IMR-90 (cell line): Measurements from ENCODE around the gene CYP4F2. TPM values are rescaled to one million over a fixed set of nuclear protein-coding genes. Genes with fewer than 3 reads are reported as not detected.

Source experiments
- ATAC-seq: fragments of 200-7000 bp; cut with Tn5 transposase; 2 replicates; pipeline ENCODE4 v1.9.1; 2020; ENCODE audit warnings: low read depth, mild to moderate bottlenecking, moderate library complexity
- BruUV-seq: library from RNA; stranded (reverse); fragments of 400-500 nt; replicated peaks from 2 replicates; lab custom pipeline; 2021; lab: Mats Ljungman, UMichigan
- CTCF ChIA-PET: fragments of 300-600 bp; formaldehyde crosslinking; extraction: SDS; loops from one replicate; lab custom pipeline; 2021; ENCODE audit warnings: antibody characterized with exemption; lab: Yijun Ruan, JAX
- POLR2A ChIA-PET: fragments of 300-600 bp; sonication (Branson Sonifier 250); formaldehyde crosslinking; loops from one replicate; lab custom pipeline; 2022; ENCODE audit warnings: antibody characterized with exemption; ENCODE audit not compliant: unreplicated experiment; lab: Charles Lee
- DNase-seq: peaks from one replicate; pipeline ENCODE4 v3.0.0; 2013
- H2AFZ ChIP-seq: replicated peaks from 2 replicates; pipeline ENCODE3; 2013; ENCODE audit warnings: low read length, mild to moderate bottlenecking; ENCODE audit not compliant: poor library complexity
- H2AK5ac ChIP-seq: 2 replicates; pipeline ENCODE4 v1.6.1; 2013; ENCODE audit warnings: low read depth, low read length, inconsistent platforms
- H2AK9ac ChIP-seq: replicated peaks from 2 replicates; pipeline ENCODE3; 2013; ENCODE audit warnings: mild to moderate bottlenecking, low read depth, low read length, moderate library complexity; ENCODE audit not compliant: poor library complexity
- H2BK120ac ChIP-seq: 2 replicates; pipeline ENCODE4 v1.6.1; 2013; ENCODE audit warnings: low read depth, low read length, inconsistent platforms
- H2BK15ac ChIP-seq: 3 replicates; pipeline ENCODE4 v1.6.1; 2013; ENCODE audit warnings: low read depth, low read length, inconsistent platforms
- H2BK20ac ChIP-seq: 2 replicates; pipeline ENCODE4 v1.6.1; 2013; ENCODE audit warnings: low read depth, mild to moderate bottlenecking, inconsistent platforms, low read length, moderate library complexity
- H2BK5ac ChIP-seq: 2 replicates; pipeline ENCODE4 v1.6.1; 2013; ENCODE audit warnings: mild to moderate bottlenecking, low read depth, low read length, inconsistent platforms; ENCODE audit not compliant: poor library complexity, severe bottlenecking
- H3K14ac ChIP-seq: replicated peaks from 2 replicates; pipeline ENCODE4 v1.6.1; 2013; ENCODE audit warnings: low read depth, low read length, inconsistent platforms
- H3K18ac ChIP-seq: 2 replicates; pipeline ENCODE4 v1.6.1; 2013; ENCODE audit warnings: low read depth, low read length, control low read depth
- H3K23ac ChIP-seq: 2 replicates; pipeline ENCODE4 v1.6.1; 2013; ENCODE audit warnings: low read depth, low read length, inconsistent platforms
- H3K27ac ChIP-seq: 2 replicates; pipeline ENCODE4 v1.5.1; 2013; ENCODE audit warnings: mild to moderate bottlenecking, control low read depth, low read length; ENCODE audit not compliant: insufficient read depth
- H3K27me3 ChIP-seq: 2 replicates; pipeline ENCODE4 v1.6.1; 2013; ENCODE audit warnings: low read length; ENCODE audit not compliant: control insufficient read depth, insufficient read depth
- H3K36me3 ChIP-seq: 2 replicates; pipeline ENCODE4 v1.6.1; 2013; ENCODE audit warnings: low read length, mixed read lengths; ENCODE audit not compliant: control insufficient read depth, insufficient read depth
- H3K4ac ChIP-seq: 2 replicates; pipeline ENCODE4 v1.6.1; 2013; ENCODE audit warnings: low read depth, low read length, inconsistent platforms
- H3K4me1 ChIP-seq: 2 replicates; pipeline ENCODE4 v1.6.1; 2013; ENCODE audit warnings: low read length, mixed read lengths; ENCODE audit not compliant: control insufficient read depth, insufficient read depth
- H3K4me2 ChIP-seq: 2 replicates; pipeline ENCODE4 v1.6.1; 2013; ENCODE audit warnings: low read depth, mild to moderate bottlenecking, control low read depth, low read length, moderate library complexity
- H3K4me3 ChIP-seq: 2 replicates; pipeline ENCODE4 v1.5.1; 2013; ENCODE audit warnings: low read depth, mild to moderate bottlenecking, control low read depth, low read length, moderate library complexity; ENCODE audit not compliant: insufficient read depth
- H3K56ac ChIP-seq: 2 replicates; pipeline ENCODE4 v1.6.1; 2013; ENCODE audit warnings: low read length, inconsistent platforms; ENCODE audit not compliant: insufficient read depth; ENCODE audit errors: extremely low read depth
- H3K79me1 ChIP-seq, 2 experiments: 2 replicates each; pipeline ENCODE4 v1.6.1; 2013; ENCODE audit warnings: low read length in 2 of 2, inconsistent platforms in 1 of 2, low read depth in 1 of 2
- H3K9ac ChIP-seq: 2 replicates; pipeline ENCODE4 v1.6.1; 2013; ENCODE audit warnings: low read depth, low read length, control low read depth
- H3K9me1 ChIP-seq: 2 replicates; pipeline ENCODE4 v1.6.1; 2013; ENCODE audit warnings: low read length, inconsistent platforms; ENCODE audit not compliant: insufficient read depth
- H3K9me3 ChIP-seq: 2 replicates; pipeline ENCODE4 v1.6.1; 2013; ENCODE audit warnings: low read length; ENCODE audit not compliant: control insufficient read depth, insufficient read depth
- H4K20me1 ChIP-seq: 2 replicates; pipeline ENCODE4 v1.6.1; 2013; ENCODE audit warnings: low read length, inconsistent platforms; ENCODE audit not compliant: insufficient read depth
- H4K5ac ChIP-seq: 2 replicates; pipeline ENCODE4 v1.6.1; 2013; ENCODE audit warnings: mild to moderate bottlenecking, low read depth, low read length, control low read depth
- H4K8ac ChIP-seq, 2 experiments: 2 replicates each; pipeline ENCODE4 v1.6.1; 2013; ENCODE audit warnings: low read depth in 2 of 2, low read length in 2 of 2, control low read depth in 1 of 2, inconsistent platforms in 1 of 2
- H4K91ac ChIP-seq: 2 replicates; pipeline ENCODE4 v1.6.1; 2013; ENCODE audit warnings: low read depth, low read length, inconsistent platforms; ENCODE audit not compliant: insufficient read depth
- BHLHE40 ChIP-seq: fragments of 150-350 bp; IDR thresholded peaks from 2 replicates; pipeline ENCODE4 v1.6.1; 2016; ENCODE audit warnings: mild to moderate bottlenecking, low read depth, low read length
- CEBPB ChIP-seq: IDR thresholded peaks from 2 replicates; pipeline ENCODE4 v1.6.1; 2012; ENCODE audit warnings: low read depth, low read length, improper control_type of control experiment
- CHD1 ChIP-seq: IDR thresholded peaks from 2 replicates; pipeline ENCODE4 v1.6.1; 2012; ENCODE audit warnings: low read depth, low read length, improper control_type of control experiment
- CTCF ChIP-seq: conservative IDR thresholded peaks from 2 replicates; pipeline ENCODE4 v1.5.1; 2012; ENCODE audit warnings: mild to moderate bottlenecking, low read depth, low read length, improper control_type of control experiment
- ELK1 ChIP-seq: fragments of 150-350 bp; IDR thresholded peaks from 2 replicates; pipeline ENCODE4 v1.6.1; 2016; ENCODE audit warnings: low read depth, mild to moderate bottlenecking, low read length, moderate library complexity, borderline replicate concordance
- FOS ChIP-seq: fragments of 150-350 bp; IDR thresholded peaks from 2 replicates; pipeline ENCODE4 v1.6.1; 2016; ENCODE audit warnings: low read depth, low read length
- MAFK ChIP-seq: IDR thresholded peaks from 2 replicates; pipeline ENCODE4 v1.6.1; 2012; ENCODE audit warnings: low read depth, low read length, improper control_type of control experiment
- MAZ ChIP-seq: IDR thresholded peaks from 2 replicates; pipeline ENCODE4 v1.6.1; 2012; ENCODE audit warnings: low read depth, mild to moderate bottlenecking, low read length, improper control_type of control experiment, moderate library complexity, borderline replicate concordance
- MXI1 ChIP-seq: IDR thresholded peaks from 2 replicates; pipeline ENCODE4 v1.6.1; 2012; ENCODE audit warnings: low read depth, mild to moderate bottlenecking, low read length, moderate library complexity, borderline replicate concordance
- NFE2L2 ChIP-seq: fragments of 150-350 bp; IDR thresholded peaks from 2 replicates; pipeline ENCODE4 v1.6.1; 2016; ENCODE audit warnings: low read depth, mild to moderate bottlenecking, low read length
- POLR2A ChIP-seq: IDR thresholded peaks from 2 replicates; pipeline ENCODE4 v1.6.1; 2012; ENCODE audit warnings: mild to moderate bottlenecking, low read depth, low read length
- RAD21 ChIP-seq: IDR thresholded peaks from 2 replicates; pipeline ENCODE4 v1.6.1; 2012; ENCODE audit warnings: low read length, improper control_type of control experiment
- RCOR1 ChIP-seq: IDR thresholded peaks from 2 replicates; pipeline ENCODE4 v1.6.1; 2012; ENCODE audit warnings: mild to moderate bottlenecking, low read length, improper control_type of control experiment; ENCODE audit not compliant: insufficient replicate concordance
- RFX5 ChIP-seq: IDR thresholded peaks from 2 replicates; pipeline ENCODE4 v1.8.0; 2012; ENCODE audit warnings: low read depth, mild to moderate bottlenecking, low read length, moderate library complexity
- SMC3 ChIP-seq: fragments of 150-350 bp; IDR thresholded peaks from 2 replicates; pipeline ENCODE4 v1.6.1; 2016; ENCODE audit warnings: low read depth, mild to moderate bottlenecking, antibody characterized with exemption, low read length, moderate library complexity
- USF2 ChIP-seq: fragments of 150-350 bp; IDR thresholded peaks from 2 replicates; pipeline ENCODE4 v1.6.1; 2017; ENCODE audit warnings: mild to moderate bottlenecking, antibody characterized with exemption, low read length, low read depth
- WGBS, 2 experiments: methylation state at CpG; one replicate each; pipeline versions ENCODE4 v1.1.5 to v1.1.7; 2013; ENCODE audit warnings: missing lambda C conversion rate in 2 of 2; ENCODE audit not compliant: insufficient read length in 1 of 2; ENCODE audit errors: extremely low coverage in 2 of 2; 5-methylcytosine and 5-hydroxymethylcytosine counted together
- dilution Hi-C: fragments of 300-500 bp; cut with HindIII; formaldehyde crosslinking; loops from one replicate; pipeline ENCODE4 v1.14.3; 2018; ENCODE audit warnings: low sequenced_read_pairs; ENCODE audit not compliant: unreplicated experiment
- in situ Hi-C: fragments of 300-500 bp; cut with MboI; formaldehyde crosslinking; loops from 3 replicates; pipeline ENCODE4 v1.14.3; 2019; ENCODE audit warnings: low sequenced_read_pairs, inconsistent platforms, mixed read lengths
- intact Hi-C: fragments of 100-400 bp; cut with micrococcal nuclease; formaldehyde crosslinking; loops from 2 replicates; pipeline ENCODE4 v1.10.0; 2022
- polyA plus RNA-seq, 3 experiments: library from polyadenylated mRNA; depleted of rRNA; stranded (reverse); fragments of >200 nt; gene quantifications; 2 replicates each; pipeline ENCODE4 v1.2.3, GENCODE V29; 2012; ENCODE audit warnings: low replicate concordance in 1 of 3
- total RNA-seq: library from RNA; depleted of rRNA; stranded (reverse); fragments of >200 nt; gene quantifications from 2 replicates; pipeline ENCODE4 v1.2.3, GENCODE V29; 2012

Gene CYP4F2
- total and polyA plus RNA-seq, 2 of the 4 experiments (the other 2 are of a cell fraction), result not detected

GRCh38 chr19:15913384-15913783 is 15.5 kb upstream of the CYP4F2 start:
- Histone ChIP-seq H3K27ac (no peak overlapping the region), H3K9ac (no peak overlapping the region), H2BK5ac (no peak overlapping the region), H3K4me3 (no peak overlapping the region), H3K9me3 (peaks cover 2% of the 10 kb centered on the region; the same call in 1 of the 2 replicates), H4K91ac (no peak overlapping the region), H2BK120ac (no peak overlapping the region), H3K18ac (no peak overlapping the region), H2AFZ (no peak overlapping the region), H3K36me3 (no peaks in the 10 kb centered on the region), H3K9me1 (no peaks in the 10 kb centered on the region), H2AK5ac (no peak overlapping the region), H3K4me1 (no peaks in the 10 kb centered on the region), H4K8ac (no peak overlapping the region), H2BK15ac (no peak overlapping the region), H3K56ac (no peak overlapping the region), H3K23ac (no peak overlapping the region), H2AK9ac (no peak overlapping the region), H3K79me1 (no peaks in the 10 kb centered on the region), H3K27me3 (no peaks in the 10 kb centered on the region), H3K14ac (no peak overlapping the region), H3K4me2 (no peak overlapping the region), H4K5ac (no peak overlapping the region), H4K20me1 (no peaks in the 10 kb centered on the region), H2BK20ac (no peak overlapping the region), H3K4ac (no peak overlapping the region)
- BruUV-seq, result no TSS peak
- ChIA-PET CTCF (no interaction called here), POLR2A (no interaction called here)
- DNase-seq (no peak), ATAC-seq (no peak)
- intact Hi-C loops, result no loop called here
- TF ChIP-seq MXI1 (no peak), RCOR1 (no peak), FOS (no peak), RAD21 (no peak), POLR2A (no peak), SMC3 (no peak), MAZ (no peak), ELK1 (no peak), RFX5 (no peak), BHLHE40 (no peak), CEBPB (no peak), USF2 (no peak), NFE2L2 (no peak), CHD1 (no peak), CTCF (no peak), MAFK (no peak)
- in situ Hi-C loops, result no loop called here
- 67% methylated on average over 1 of the region's 6 CpGs; no CpG with 5 or more reads in 1 of the 2 experiments for WGBS, 2 experiments
- dilution Hi-C loops, result no loop called here
